8988T (cell line): ENCODE measurements around the gene GALNT7.
"Not testable (repeated sequence)": the region's sequence is repeated elsewhere in the genome, so short reads cannot be mapped to it uniquely, and the experiment has no call there.

Experiments used
- DNase-seq: peaks from one replicate; pipeline ENCODE4 v3.0.0; 2011

GALNT7 gene

GRCh38 chr4:173167758-173168395 lies 734 bp upstream of the GALNT7 start:
- DNase-seq, result peak; percentile 26

- no peak for DNase-seq
Observed at GRCh38 chr4:173169178-173169427, 492 bp downstream of the GALNT7 start.

GRCh38 chr4:173169428-173170181 lies 994 bp downstream of the GALNT7 start:
- DNase-seq, result peak; percentile 49

- no peak for DNase-seq
Observed at GRCh38 chr4:173170182-173170778, 1.7 kb downstream of the GALNT7 start.

- peak; percentile 35 for DNase-seq
Observed at GRCh38 chr4:173171098-173171497, 2.5 kb downstream of the GALNT7 start.

- DNase-seq, result no peak
Observed at GRCh38 chr4:173171987-173172386, 3.4 kb downstream of the GALNT7 start.

- no peak for DNase-seq
Observed at GRCh38 chr4:173174184-173174583, 5.6 kb downstream of the GALNT7 start.

GRCh38 chr4:173174594-173175012 lies 6.0 kb downstream of the GALNT7 start:
- DNase-seq, result no peak

- no peak for DNase-seq
Observed at GRCh38 chr4:173176010-173176409, 7.4 kb downstream of the GALNT7 start.

GRCh38 chr4:173177232-173177631 lies 8.6 kb downstream of the GALNT7 start:
- DNase-seq, result no peak

- no peak for DNase-seq
Observed at GRCh38 chr4:173178144-173178543, 9.5 kb downstream of the GALNT7 start.

GRCh38 chr4:173181848-173182247 lies 13.2 kb downstream of the GALNT7 start:
- DNase-seq, result no peak

- DNase-seq, result no peak
Observed at GRCh38 chr4:173182403-173182802, 13.8 kb downstream of the GALNT7 start.

GRCh38 chr4:173183659-173184247 lies 15.1 kb downstream of the GALNT7 start:
- not testable (repeated sequence) for DNase-seq

GRCh38 chr4:173185847-173186510 lies 17.4 kb downstream of the GALNT7 start:
- DNase-seq, result no peak

GRCh38 chr4:173187732-173188131 lies 19.1 kb downstream of the GALNT7 start:
- DNase-seq, result no peak

GRCh38 chr4:173188648-173189047 lies 20.0 kb downstream of the GALNT7 start:
- no peak for DNase-seq

GRCh38 chr4:173189117-173189693 lies 20.6 kb downstream of the GALNT7 start:
- DNase-seq, result no peak

GRCh38 chr4:173191623-173192041 lies 23.0 kb downstream of the GALNT7 start:
- DNase-seq, result no peak

GRCh38 chr4:173192375-173193162 lies 24.0 kb downstream of the GALNT7 start:
- DNase-seq, result no peak

- DNase-seq, result no peak
Observed at GRCh38 chr4:173194157-173194556, 25.5 kb downstream of the GALNT7 start.

- DNase-seq, result no peak
Observed at GRCh38 chr4:173195109-173195508, 26.5 kb downstream of the GALNT7 start.
